Measurements from ENCODE around the gene NBR1. TPM values are rescaled to one million over a fixed set of nuclear protein-coding genes. Genes with fewer than 3 reads are reported as not detected.

NBR1 gene
- total and polyA plus RNA-seq, 2 of the 8 experiments (the other 6 are each of a cell fraction or from before 2014, with no cell fraction given): 13.5 to 36.0 TPM

DNA sequence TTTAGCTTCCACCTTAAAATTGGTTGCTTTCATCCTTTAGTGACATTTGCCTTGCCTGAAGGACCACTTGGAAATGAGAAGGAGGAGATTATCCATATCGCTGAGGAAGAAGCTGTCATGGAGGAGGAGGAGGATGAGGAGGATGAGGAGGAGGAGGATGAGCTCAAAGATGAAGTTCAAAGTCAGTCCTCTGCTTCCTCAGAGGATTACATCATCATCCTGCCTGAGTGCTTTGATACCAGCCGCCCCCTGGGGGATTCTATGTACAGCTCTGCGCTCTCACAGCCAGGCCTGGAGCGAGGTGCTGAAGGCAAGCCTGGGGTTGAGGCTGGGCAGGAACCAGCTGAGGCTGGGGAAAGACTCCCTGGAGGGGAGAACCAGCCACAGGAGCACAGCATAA lies 29.1 kb downstream of the NBR1 start:
- H3K9me3 ChIP-seq (ENCODE audit: insufficient read depth in 2 of 2, low read depth in 1 of 2, low read length in 1 of 2): no peaks in the 10 kb centered on the region
- DNase-seq (ENCODE audit: low read depth in 1 of 2, low spot score in 2 of 2): no peak
- H2BK120ac ChIP-seq (replicated peaks; ENCODE audit: low read depth, low read length): no peak overlapping the region
- H3K14ac ChIP-seq (ENCODE audit: insufficient read length): no peak overlapping the region
- no peaks in the 10 kb centered on the region for H3K27me3 ChIP-seq (replicated peaks in 1 of 4; ENCODE audit: control insufficient read depth in 3 of 4, extremely low read depth in 1 of 4, insufficient read depth in 3 of 4, low read length in 3 of 4)
- H3K36me3 ChIP-seq (ENCODE audit: control insufficient read depth in 2 of 4, insufficient read depth in 4 of 4, low read length in 3 of 4): peaks cover 8 to 47% (median 27%) of the 10 kb centered on the region in 4 experiments; a peak in 6 of 8 replicates
- 93% methylated on average over 4 of the region's 4 CpGs; no CpG with 5 or more reads in 1 of the 2 experiments for WGBS, 2 experiments (ENCODE audit: extremely low coverage in 1 of 2, insufficient coverage in 1 of 2, insufficient read length in 1 of 2, insufficient replicate concordance in 2 of 2, low coverage in 1 of 2, low lambda C conversion rate in 2 of 2, missing lambda C conversion rate in 1 of 2)
- no peaks in the 10 kb centered on the region for H3K79me2 ChIP-seq (ENCODE audit: control insufficient read depth in 1 of 2, insufficient read depth in 2 of 2, low read length in 2 of 2)
- H4K8ac ChIP-seq (ENCODE audit: extremely low read depth, insufficient read depth, low read length): no peak overlapping the region
- H3K27ac ChIP-seq (ENCODE audit: low read depth, low read length): no peak overlapping the region
- no peak overlapping the region for H3K9ac ChIP-seq (replicated peaks in 1 of 4; ENCODE audit: extremely low read depth in 1 of 4, low read depth in 3 of 4, low read length in 3 of 4)
- no peaks in the 10 kb centered on the region for H3K4me1 ChIP-seq (replicated peaks in 1 of 4; ENCODE audit: control insufficient read depth in 3 of 4, insufficient read depth in 4 of 4, low read length in 3 of 4)
- no peak overlapping the region for H2AFZ ChIP-seq (ENCODE audit: low read length)
- no peak overlapping the region for H3K4ac ChIP-seq (replicated peaks; ENCODE audit: insufficient read length, low read depth, low read length)
- ChIA-PET POLR2A (ENCODE audit: partially characterized antibody) (interaction anchor here (0.6 to 2.0 kb wide), 5 partner anchors 9 to 115 kb away, joined by 3 to 8 read pairs (median 4); partner anchors contain the start of gene TMEM106A), CTCF (ENCODE audit: partially characterized antibody) (interaction anchor here (0.5 to 2.7 kb wide), 7 partner anchors 13 to 380 kb away, joined by 3 to 14 read pairs (median 3); partner anchors contain the start of gene TMEM106A)
- H2BK5ac ChIP-seq (ENCODE audit: low read depth, low read length): no peak overlapping the region
- no peak overlapping the region for H4K5ac ChIP-seq (ENCODE audit: insufficient read length, low read depth, low read length)
- peaks cover 0 to 2% of the 10 kb centered on the region in 2 experiments for H4K20me1 ChIP-seq (replicated peaks in 1 of 2; ENCODE audit: control insufficient read depth in 1 of 2, insufficient read depth in 2 of 2, low read length in 2 of 2)
- no peak overlapping the region for H3K23ac ChIP-seq (ENCODE audit: insufficient read length)
- H3K79me1 ChIP-seq (ENCODE audit: low read depth, low read length): no peaks in the 10 kb centered on the region
- H3K4me3 ChIP-seq (ENCODE audit: extremely low read depth in 1 of 4, insufficient read depth in 2 of 4, low read depth in 3 of 4, low read length in 4 of 4): no peak overlapping the region
- FAIRE-seq: no peak
- H3K56ac ChIP-seq (replicated peaks; ENCODE audit: insufficient read length, low read depth, low read length): no peak overlapping the region
- H3K18ac ChIP-seq (ENCODE audit: extremely low read depth, low read length): no peak overlapping the region
- no peak overlapping the region for H2BK20ac ChIP-seq (ENCODE audit: low read length)
- H3K4me2 ChIP-seq (ENCODE audit: insufficient read depth in 1 of 2, low read depth in 2 of 2, low read length in 2 of 2): no peak overlapping the region
- H4K91ac ChIP-seq (replicated peaks; ENCODE audit: insufficient read length, low read length): no peak overlapping the region
- no peak overlapping the region for H2BK12ac ChIP-seq (ENCODE audit: low read depth, low read length)
- no peak overlapping the region for H2BK15ac ChIP-seq (ENCODE audit: low read length)
- H3K23me2 ChIP-seq (ENCODE audit: low read depth, low read length): no peaks in the 10 kb centered on the region
- H2AK5ac ChIP-seq (ENCODE audit: low read depth, low read length): no peak overlapping the region
- TF ChIP-seq NRF1 (IDR thresholded peaks at IDR 0.05; ENCODE audit: low read depth, low read length): no peak
- TF ChIP-seq BRCA1 (IDR thresholded peaks at IDR 0.05; ENCODE audit: low read depth, low read length): no peak
- no peak for TF ChIP-seq TCF12 (IDR thresholded peaks at IDR 0.05; ENCODE audit: low read depth, low read length)
- no peak for TF ChIP-seq ZNF274 (IDR thresholded peaks at IDR 0.05; ENCODE audit: borderline replicate concordance, extremely low read depth, low read length)
- no peak for TF ChIP-seq TEAD4 (IDR thresholded peaks at IDR 0.05; ENCODE audit: low read depth, low read length)
- TF ChIP-seq BCL11A (IDR thresholded peaks at IDR 0.05; ENCODE audit: low read depth in 2 of 2, low read length in 2 of 2): no peak
- TF ChIP-seq RXRA (IDR thresholded peaks at IDR 0.05; ENCODE audit: insufficient read depth, low read depth, low read length): no peak
- no peak for TF ChIP-seq RNF2 (IDR thresholded peaks at IDR 0.05; ENCODE audit: borderline replicate concordance, low read depth, low read length, missing control alignments, poor library complexity, severe bottlenecking)
- no peak for TF ChIP-seq POLR2AphosphoS5 (IDR thresholded peaks at IDR 0.05; ENCODE audit: low read depth, low read length)
- TF ChIP-seq PHF8 (conservative IDR thresholded peaks at IDR 0.05; ENCODE audit: low read depth, low read length): no peak
- no peak for TF ChIP-seq RAD21 (IDR thresholded peaks at IDR 0.05 in 1 of 2, conservative IDR thresholded peaks at IDR 0.05 in 1 of 2; ENCODE audit: low read depth in 2 of 2, low read length in 2 of 2)
- TF ChIP-seq CHD2 (IDR thresholded peaks at IDR 0.05; ENCODE audit: low read length): no peak
- TF ChIP-seq SAP30 (IDR thresholded peaks at IDR 0.05; ENCODE audit: insufficient read depth, insufficient replicate concordance, low read length): no peak
- no peak for TF ChIP-seq CEBPB (IDR thresholded peaks at IDR 0.05; ENCODE audit: low read depth, low read length)
